WTC11 (cell line): ENCODE data around the gene NOS3. TPM values are rescaled to one million over a fixed set of nuclear protein-coding genes. Genes with fewer than 3 reads are reported as not detected.

Source experiments
- ATAC-seq: fragments of 200-7000 bp; cut with Tn5 transposase; 2 replicates; pipeline ENCODE4 v1.10.0; 2021; ENCODE audit warnings: mild to moderate bottlenecking, moderate library complexity
- CTCF ChIA-PET: fragments of 300-600 bp; sonication (Branson Sonifier 250); formaldehyde crosslinking; loops from one replicate; lab custom pipeline; 2021; ENCODE audit warnings: antibody characterized with exemption; lab: Charles Lee
- POLR2A ChIA-PET: fragments of 350-600 bp; sonication (Branson Sonifier 250); formaldehyde crosslinking; loops from one replicate; lab custom pipeline; 2021; ENCODE audit warnings: antibody characterized with exemption; lab: Charles Lee
- DNase-seq: peaks from one replicate; pipeline ENCODE4 v3.0.0; 2021; ENCODE audit warnings: low spot score
- H3K27ac Mint-ChIP-seq: 2 replicates; pipeline ENCODE4 v1.8.0; 2021; ENCODE audit warnings: mixed read lengths
- H3K27me3 Mint-ChIP-seq: 2 replicates; pipeline ENCODE4 v1.8.0; 2021; ENCODE audit warnings: low read depth, mild to moderate bottlenecking, moderate library complexity, mixed read lengths
- H3K36me3 Mint-ChIP-seq: 2 replicates; pipeline ENCODE4 v1.8.0; 2021; ENCODE audit warnings: mixed read lengths
- H3K4me1 Mint-ChIP-seq: 2 replicates; pipeline ENCODE4 v1.8.0; 2022; ENCODE audit warnings: mixed read lengths
- H3K4me3 Mint-ChIP-seq: 2 replicates; pipeline ENCODE4 v1.8.0; 2021; ENCODE audit warnings: mild to moderate bottlenecking, moderate library complexity, mixed read lengths
- H3K9me3 Mint-ChIP-seq: 2 replicates; pipeline ENCODE4 v1.8.0; 2021; ENCODE audit warnings: mixed read lengths
- ATF6 ChIP-seq: sonication (generic); formaldehyde crosslinking; IDR thresholded peaks from 2 replicates; pipeline ENCODE4 v1.8.1; 2023; ENCODE audit warnings: mild to moderate bottlenecking, missing genetic modification reagents
- FOXP1 ChIP-seq: sonication (generic); formaldehyde crosslinking; IDR thresholded peaks from 2 replicates; pipeline ENCODE4 v1.8.0; 2022; ENCODE audit warnings: missing genetic modification reagents, mild to moderate bottlenecking, moderate library complexity, borderline replicate concordance
- GTF2I ChIP-seq: fragments of 250-450 bp; sonication (Bioruptor Pico); conservative IDR thresholded peaks from 2 replicates; pipeline ENCODE4 v1.4.0; 2021; ENCODE audit warnings: mild to moderate bottlenecking
- HMGXB4 ChIP-seq: sonication (generic); formaldehyde crosslinking; IDR thresholded peaks from 2 replicates; pipeline ENCODE4 v1.8.1; 2023; ENCODE audit warnings: mild to moderate bottlenecking, moderate library complexity, missing genetic modification reagents
- IRF1 ChIP-seq: sonication (generic); formaldehyde crosslinking; IDR thresholded peaks from 2 replicates; pipeline ENCODE4 v1.8.0; 2023; ENCODE audit warnings: missing genetic modification reagents
- KAT7 ChIP-seq: sonication (generic); formaldehyde crosslinking; IDR thresholded peaks from 2 replicates; pipeline ENCODE4 v1.8.1; 2023; ENCODE audit warnings: missing genetic modification reagents, mild to moderate bottlenecking, borderline replicate concordance
- NFATC4 ChIP-seq: fragments of 250-450 bp; sonication (Bioruptor Pico); IDR thresholded peaks from 2 replicates; pipeline ENCODE4 v1.9.0; 2021; ENCODE audit warnings: mild to moderate bottlenecking
- NFYB ChIP-seq: sonication (generic); formaldehyde crosslinking; conservative IDR thresholded peaks from 2 replicates; pipeline ENCODE4 v1.8.0; 2022; ENCODE audit warnings: low read depth, missing genetic modification reagents
- PRDM15 ChIP-seq: sonication (generic); formaldehyde crosslinking; IDR thresholded peaks from 2 replicates; pipeline ENCODE4 v1.8.0; 2022; ENCODE audit warnings: missing genetic modification reagents
- SP1 ChIP-seq: sonication (generic); formaldehyde crosslinking; conservative IDR thresholded peaks from 2 replicates; pipeline ENCODE4 v1.8.1; 2022; ENCODE audit warnings: missing genetic modification reagents
- TCF7 ChIP-seq: sonication (generic); formaldehyde crosslinking; IDR thresholded peaks from 2 replicates; pipeline ENCODE4 v1.8.0; 2022; ENCODE audit warnings: mild to moderate bottlenecking, low read depth, missing genetic modification reagents, moderate library complexity
- ZNF671 ChIP-seq: fragments of 250-450 bp; sonication (Bioruptor Pico); IDR thresholded peaks from 2 replicates; pipeline ENCODE4 v1.8.0; 2021; ENCODE audit warnings: mild to moderate bottlenecking
- total RNA-seq: library from RNA; stranded (reverse); gene quantifications from 3 replicates; pipeline ENCODE4 v1.2.3, GENCODE V29; 2021

The NOS3 gene
- total RNA-seq, 1 experiment from 2014 or later = 6.6 TPM

- no peak for TF ChIP-seq IRF1 (CRISPR knock-in tag)
- no peak for TF ChIP-seq HMGXB4
- TF ChIP-seq ZNF671 (CRISPR knock-in tag) = no peak
- no peak for TF ChIP-seq ATF6 (CRISPR knock-in tag)
- TF ChIP-seq TCF7 (CRISPR knock-in tag) = no peak
- TF ChIP-seq, all 79 proteins: peak for 0
Observed at GRCh38 chr7:150992051-150992640, 1.3 kb downstream of the NOS3 start (continued).

GRCh38 chr7:150992833-150993302 lies 2.1 kb downstream of the NOS3 start:
- no peak overlapping the region for H3K27ac Mint-ChIP-seq
- peaks cover 15% of the 10 kb centered on the region for H3K9me3 Mint-ChIP-seq
- H3K4me1 Mint-ChIP-seq = peaks cover 37% of the 10 kb centered on the region
- ChIA-PET CTCF (interaction anchor here (0.5 to 4.2 kb wide), 14 partner anchors 9 to 131 kb away, joined by 3 to 33 read pairs (median 6); no protein-coding TSS in a partner anchor), POLR2A (interaction anchor here (0.9 to 1.1 kb wide), 3 partner anchors 15 to 24 kb away, joined by 3 to 4 read pairs (median 3); no protein-coding TSS in a partner anchor)
- H3K36me3 Mint-ChIP-seq = peaks cover 12% of the 10 kb centered on the region
- peak; percentile 78 for DNase-seq
- no peak overlapping the region for H3K4me3 Mint-ChIP-seq
- TF ChIP-seq KAT7 (CRISPR knock-in tag) (no peak), SP1 (0 out of 2 replicates have a peak, but pooled peaks have one; percentile 31), NFATC4 (CRISPR knock-in tag) (no peak), GTF2I (CRISPR knock-in tag) (no peak)
- peak; percentile 84 for ATAC-seq
- H3K27me3 Mint-ChIP-seq = peaks cover 22% of the 10 kb centered on the region

- Mint-ChIP-seq H3K9me3 (peaks cover 15% of the 10 kb centered on the region), H3K36me3 (peaks cover 12% of the 10 kb centered on the region), H3K4me1 (peaks cover 31% of the 10 kb centered on the region), H3K27me3 (peaks cover 17% of the 10 kb centered on the region), H3K27ac (no peak overlapping the region), H3K4me3 (no peak overlapping the region)
- TF ChIP-seq FOXP1 (CRISPR knock-in tag) = no peak
- no peak for TF ChIP-seq NFYB (CRISPR knock-in tag)
- POLR2A ChIA-PET = interaction anchor here (1.0 to 1.1 kb wide), 2 partner anchors 16 to 24 kb away, joined by 3 to 4 read pairs; no protein-coding TSS in a partner anchor
- CTCF ChIA-PET = interaction anchor here (0.7 to 4.2 kb wide), 14 partner anchors 10 to 215 kb away, joined by 3 to 36 read pairs (median 6); partner anchors contain the start of gene ABCB8
- no peak; the same call in 1 of the 2 replicates for ATAC-seq
- peak; percentile 52 for DNase-seq
Observed at GRCh38 chr7:150993511-150993910, 2.7 kb downstream of the NOS3 start.

GRCh38 chr7:150994141-150994837 lies 3.5 kb downstream of the NOS3 start:
- H3K4me1 Mint-ChIP-seq = peaks cover 25% of the 10 kb centered on the region
- TF ChIP-seq HMGXB4 (no peak), PRDM15 (CRISPR knock-in tag) (0 out of 2 replicates have a peak, but pooled peaks have one; percentile 28)
- H3K27ac Mint-ChIP-seq = no peak overlapping the region
- CTCF ChIA-PET = interaction anchor here (0.6 to 4.2 kb wide), 16 partner anchors 9 to 216 kb away, joined by 3 to 36 read pairs (median 4); partner anchors contain the start of gene ABCB8
- H3K9me3 Mint-ChIP-seq = peaks cover 15% of the 10 kb centered on the region
- ATAC-seq = no peak
- H3K4me3 Mint-ChIP-seq = no peak overlapping the region
- DNase-seq = no peak
- POLR2A ChIA-PET = interaction anchor here (1.0 kb wide), 1 partner anchor 25 kb away, joined by 3 read pairs; no protein-coding TSS in a partner anchor
- peaks cover 16% of the 10 kb centered on the region for H3K27me3 Mint-ChIP-seq
- peaks cover 12% of the 10 kb centered on the region for H3K36me3 Mint-ChIP-seq
